Sigmoid colon (tissue), 7 donors: ENCODE data around the gene CYP24A1. TPM values are rescaled to one million over a fixed set of nuclear protein-coding genes. Genes with fewer than 3 reads are reported as not detected.

ENCODE experiments used
- DNase-seq: peaks from one replicate; pipeline ENCODE4 v3.0.0-alpha.2; 2019
- H3K27ac ChIP-seq, 4 donors: fragments of 200-600 bp; sonication (generic); one replicate each; pipeline ENCODE4 v1.5.1; 2016 to 2019; ENCODE audit warnings: mild to moderate bottlenecking in 1 of 4
- H3K27me3 ChIP-seq, 3 donors: fragments of 200-600 bp; sonication (generic); one replicate each; pipeline ENCODE4 v1.5.1; 2019; ENCODE audit warnings: mild to moderate bottlenecking in 1 of 3
- H3K36me3 ChIP-seq, 4 donors: fragments of 200-600 bp; sonication (generic); one replicate each; pipeline ENCODE4 v1.5.1; 2016 to 2019
- H3K4me1 ChIP-seq, 4 donors: fragments of 200-600 bp; sonication (generic); one replicate each; pipeline ENCODE4 v1.5.1; 2017 to 2019
- H3K4me3 ChIP-seq, 4 donors: fragments of 200-600 bp; sonication (generic); one replicate each; pipeline ENCODE4 v1.5.1; 2017 to 2019; ENCODE audit warnings: mild to moderate bottlenecking in 2 of 4, moderate library complexity in 1 of 4
- H3K9me3 ChIP-seq, 4 donors: fragments of 200-600 bp in 3 of 4; sonication (generic) in 3 of 4; one replicate each; pipeline versions ENCODE4 v1.5.1 to v1.6.1; 2013 to 2019
- CTCF ChIP-seq, 4 experiments: fragments of 450-650 bp in 3 of 4; fragments of 200-600 bp in 1 of 4; IDR thresholded peaks; one replicate each; pipeline ENCODE4 v1.5.1; 2016 to 2019; ENCODE audit warnings: antibody characterized with exemption in 4 of 4, mild to moderate bottlenecking in 3 of 4, moderate library complexity in 2 of 4
- EP300 ChIP-seq, 4 donors: sonication (generic); formaldehyde crosslinking; IDR thresholded peaks; one replicate each; pipeline ENCODE4 v1.6.1; 2017; ENCODE audit warnings: antibody characterized with exemption in 4 of 4
- POLR2A ChIP-seq, 2 donors: fragments of 450-650 bp; IDR thresholded peaks; one replicate each; pipeline ENCODE4 v1.6.1; 2016; ENCODE audit warnings: antibody characterized with exemption in 2 of 2, mild to moderate bottlenecking in 2 of 2, moderate library complexity in 2 of 2
- POLR2AphosphoS5 ChIP-seq, 4 donors: sonication (generic); formaldehyde crosslinking; IDR thresholded peaks; one replicate each; pipeline ENCODE4 v1.6.1; 2017; ENCODE audit warnings: antibody characterized with exemption in 4 of 4
- WGBS, 2 donors: extraction: QIAGEN DNeasy Blood & Tissue Kit; methylation state at CpG; one replicate each; pipeline ENCODE4 v1.1.7; 2013; 5-methylcytosine and 5-hydroxymethylcytosine counted together
- intact Hi-C: fragments of 100-400 bp; cut with DNase I; formaldehyde crosslinking; loops from one replicate; pipeline ENCODE4 v1.15.1; 2023
- polyA plus RNA-seq, 3 donors: library from polyadenylated mRNA; stranded (reverse); fragments of 200-250 nt; gene quantifications; one replicate each; pipeline ENCODE4 v1.2.3, GENCODE V29; 2013
- total RNA-seq, 4 donors: library from RNA; depleted of rRNA; stranded (reverse); fragments of >200 nt; gene quantifications; one replicate each; pipeline ENCODE4 v1.1.0, GENCODE V29; 2016
- donor health status: healthy with polysubstance abuse.
- donor health status: Bipolar disorder and iron deficiency.
- donor health status: healthy.

CYP24A1 gene
- total and polyA plus RNA-seq, 7 donors, result 0.26 to 1.8 TPM; not detected in 5

- H3K27ac ChIP-seq, result no peak overlapping the region
- H3K9me3 ChIP-seq, result no peaks in the 10 kb centered on the region
- H3K4me3 ChIP-seq, result no peak overlapping the region
- TF ChIP-seq EP300 (IDR thresholded peaks at IDR 0.05), result no peak
- TF ChIP-seq POLR2A (IDR thresholded peaks at IDR 0.05), result no peak
- no peak for TF ChIP-seq POLR2AphosphoS5 (IDR thresholded peaks at IDR 0.05)
- no peak for TF ChIP-seq CTCF (IDR thresholded peaks at IDR 0.05)
- intact Hi-C loops, result no loop called here
- peaks cover 13 to 90% (median 51%) of the 10 kb centered on the region in 3 donors for H3K27me3 ChIP-seq
- H3K36me3 ChIP-seq, result no peaks in the 10 kb centered on the region
- peaks cover 0 to 24% (median 16%) of the 10 kb centered on the region in 4 donors for H3K4me1 ChIP-seq
- no peak for DNase-seq
- 58 to 69% methylated on average over 3 of the region's 3 CpGs for WGBS, 2 donors
These were observed 2.8 kb downstream of the CYP24A1 start for GRCh38 chr20:54170963-54171362.

GRCh38 chr20:54170026-54170471 is 3.7 kb downstream of the CYP24A1 start:
- Histone ChIP-seq H3K36me3 (no peaks in the 10 kb centered on the region), H3K4me1 (peaks cover 0 to 24% (median 16%) of the 10 kb centered on the region in 4 donors), H3K4me3 (no peak overlapping the region), H3K27me3 (peaks cover 13 to 81% (median 51%) of the 10 kb centered on the region in 3 donors), H3K27ac (no peak overlapping the region), H3K9me3 (no peaks in the 10 kb centered on the region)
- intact Hi-C loops, result no loop called here
- WGBS, 2 donors, result 63 to 64% methylated on average over 4 of the region's 4 CpGs
- no peak for DNase-seq
- no peak for TF ChIP-seq CTCF (IDR thresholded peaks at IDR 0.05)
- TF ChIP-seq POLR2A (IDR thresholded peaks at IDR 0.05), result no peak
- no peak for TF ChIP-seq EP300 (IDR thresholded peaks at IDR 0.05)
- TF ChIP-seq POLR2AphosphoS5 (IDR thresholded peaks at IDR 0.05), result no peak

- Histone ChIP-seq H3K27ac (no peak overlapping the region), H3K4me1 (peaks cover 0 to 18% (median 14%) of the 10 kb centered on the region in 4 donors), H3K9me3 (no peaks in the 10 kb centered on the region), H3K27me3 (peaks cover 12 to 73% (median 43%) of the 10 kb centered on the region in 3 donors), H3K36me3 (no peaks in the 10 kb centered on the region), H3K4me3 (no peak overlapping the region)
- intact Hi-C loops, result no loop called here
- DNase-seq, result no peak
- 37 to 65% methylated on average over 14 of the region's 14 CpGs for WGBS, 2 donors
- TF ChIP-seq POLR2A (IDR thresholded peaks at IDR 0.05) (no peak), CTCF (IDR thresholded peaks at IDR 0.05) (no peak), EP300 (IDR thresholded peaks at IDR 0.05) (no peak), POLR2AphosphoS5 (IDR thresholded peaks at IDR 0.05) (no peak)
These were observed 4.6 kb downstream of the CYP24A1 start for GRCh38 chr20:54168961-54169862.

GRCh38 chr20:54167909-54168872 is 5.6 kb downstream of the CYP24A1 start:
- intact Hi-C loops, result no loop called here
- Histone ChIP-seq H3K27ac (no peak overlapping the region), H3K4me3 (no peak overlapping the region), H3K9me3 (no peaks in the 10 kb centered on the region), H3K27me3 (peaks cover 4 to 63% (median 33%) of the 10 kb centered on the region in 3 donors), H3K36me3 (no peaks in the 10 kb centered on the region), H3K4me1 (peaks cover 0 to 8% (median 4%) of the 10 kb centered on the region in 4 donors)
- no peak for DNase-seq
- TF ChIP-seq POLR2A (IDR thresholded peaks at IDR 0.05), result no peak
- TF ChIP-seq POLR2AphosphoS5 (IDR thresholded peaks at IDR 0.05), result no peak
- TF ChIP-seq EP300 (IDR thresholded peaks at IDR 0.05), result no peak
- no peak for TF ChIP-seq CTCF (IDR thresholded peaks at IDR 0.05)
- 66 to 74% methylated on average over 11 of the region's 11 CpGs for WGBS, 2 donors
